Measurements from ENCODE around the gene TPGS1.

The TPGS1 gene

GRCh38 chr19:507286-508203 lies at the start of gene TPGS1:
Gene TPGS1 (plus strand): TSS chr19:507497. CDS start chr19:507507, 10 bp downstream.
- DNase-seq = peak; percentile 86 to 91

- DNase-seq = no peak
Observed at GRCh38 chr19:457636-458035, 49.7 kb upstream of the TPGS1 start.

- DNase-seq = no peak
Observed at GRCh38 chr19:458091-459042, 48.9 kb upstream of the TPGS1 start.

- peak in 1 of 2 experiments; percentile 71 for DNase-seq
Observed at GRCh38 chr19:459724-460511, 47.4 kb upstream of the TPGS1 start.

GRCh38 chr19:460877-461720 lies 46.2 kb upstream of the TPGS1 start, which contains the start of gene SHC2:
Gene SHC2 (minus strand): TSS chr19:461033. CDS start chr19:460996, 37 bp downstream.
- DNase-seq = peak in 1 of 2 experiments; percentile 50

- peak in 1 of 2 experiments; percentile 69 for DNase-seq
Observed at GRCh38 chr19:461721-462551, 45.4 kb upstream of the TPGS1 start.

GRCh38 chr19:463483-464207 lies 43.7 kb upstream of the TPGS1 start:
- DNase-seq = no peak

GRCh38 chr19:464208-464545 lies 43.1 kb upstream of the TPGS1 start:
- no peak for DNase-seq

GRCh38 chr19:465056-465816 lies 42.1 kb upstream of the TPGS1 start:
- no peak for DNase-seq

- no peak for DNase-seq
Observed at GRCh38 chr19:467554-467953, 39.7 kb upstream of the TPGS1 start.

GRCh38 chr19:468587-469256 lies 38.6 kb upstream of the TPGS1 start:
- DNase-seq = no peak

GRCh38 chr19:469833-470232 lies 37.5 kb upstream of the TPGS1 start:
- DNase-seq = no peak

GRCh38 chr19:470701-471100 lies 36.6 kb upstream of the TPGS1 start:
- DNase-seq = no peak

GRCh38 chr19:472005-472858 lies 35.1 kb upstream of the TPGS1 start:
- no peak for DNase-seq

GRCh38 chr19:474126-475078 lies 32.9 kb upstream of the TPGS1 start:
- DNase-seq = no peak

GRCh38 chr19:475360-475759 lies 31.9 kb upstream of the TPGS1 start:
- DNase-seq = no peak

Measured in NCI-H446 (cell line).